ENCODE results near the gene LAMA2. TPM values are rescaled to one million over a fixed set of nuclear protein-coding genes. Genes with fewer than 3 reads are reported as not detected.

The LAMA2 gene
- total RNA-seq, 1 experiment from 2014 or later = 4.2 TPM

DNA sequence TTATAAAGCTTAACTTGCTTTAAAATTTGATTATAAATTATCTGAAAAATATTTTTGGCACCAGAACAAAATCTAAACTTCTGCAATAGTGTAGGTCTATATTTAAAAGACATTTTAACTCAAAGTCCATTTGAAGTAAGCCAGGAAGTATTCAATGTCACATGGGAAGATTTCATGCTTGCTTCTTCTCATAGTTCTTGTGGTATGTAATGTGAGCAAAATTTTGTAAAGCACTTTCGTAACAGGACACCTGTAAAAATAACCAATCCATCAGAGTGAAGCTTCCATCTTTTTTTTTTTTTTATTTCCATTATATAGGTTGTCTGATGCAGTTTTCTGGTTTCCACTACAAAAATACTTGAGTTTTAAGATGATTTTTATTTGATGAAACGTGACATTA, 386.1 kb downstream of the LAMA2 start:
- no CpG with 5 or more reads among the region's 2 CpGs for WGBS (ENCODE audit: extremely low coverage, insufficient read length, low lambda C conversion rate)

More for the DNA sequence above, 386.1 kb downstream of the LAMA2 start:
- H4K8ac ChIP-seq (replicated peaks; ENCODE audit: insufficient read length, low read depth, low read length) = no peak overlapping the region
- H2BK12ac ChIP-seq (ENCODE audit: insufficient read length, low read depth, low read length) = no peak overlapping the region
- DNase-seq = no peak
- H2BK20ac ChIP-seq (ENCODE audit: low read depth, low read length, poor library complexity, severe bottlenecking) = no peak overlapping the region
- Mint-ChIP-seq H3K27me3 (ENCODE audit: low read depth) (no peaks in the 10 kb centered on the region), H3K4me1 (peaks cover 21 to 22% of the 10 kb centered on the region in 2 experiments), H3K9me3 (no peaks in the 10 kb centered on the region), H3K27ac (no peak overlapping the region), H3K36me3 (ENCODE audit: insufficient read depth in 1 of 3, low read depth in 3 of 3) (no peaks in the 10 kb centered on the region), H3K4me3 (no peak overlapping the region)
- H3K23ac ChIP-seq (ENCODE audit: insufficient read length, low read depth, low read length) = no peak overlapping the region
- H3K4me2 ChIP-seq (ENCODE audit: insufficient read depth, insufficient read length, low read length) = no peak overlapping the region
- H3K79me2 ChIP-seq (ENCODE audit: insufficient read depth, low read length) = no peaks in the 10 kb centered on the region
- H3K4me1 ChIP-seq (ENCODE audit: insufficient read depth, low read length) = peaks cover 3% of the 10 kb centered on the region; the same call in 1 of the 2 replicates
- no peak overlapping the region for H2AK5ac ChIP-seq (ENCODE audit: insufficient read length, low read length)
- H3K9me3 ChIP-seq (ENCODE audit: control insufficient read depth, low read depth, low read length) = no peaks in the 10 kb centered on the region
- no peak overlapping the region for H2BK5ac ChIP-seq (ENCODE audit: insufficient read length, low read length)
- H4K20me1 ChIP-seq (ENCODE audit: control insufficient read depth, insufficient read depth, insufficient read length) = no peaks in the 10 kb centered on the region
- H3K56ac ChIP-seq (ENCODE audit: insufficient read length, low read depth, low read length) = no peak overlapping the region
- H3K27ac ChIP-seq (ENCODE audit: insufficient read length, low read depth, low read length) = no peak overlapping the region
- H2BK15ac ChIP-seq (ENCODE audit: low read depth, low read length) = no peak overlapping the region
- no peak overlapping the region for H4K5ac ChIP-seq (ENCODE audit: insufficient read length, low read depth, low read length)
- no peak overlapping the region for H3T11ph ChIP-seq (ENCODE audit: low read length)
- no peaks in the 10 kb centered on the region for H3K27me3 ChIP-seq (ENCODE audit: insufficient read depth, low read length)
- TF ChIP-seq, protein P1, sequence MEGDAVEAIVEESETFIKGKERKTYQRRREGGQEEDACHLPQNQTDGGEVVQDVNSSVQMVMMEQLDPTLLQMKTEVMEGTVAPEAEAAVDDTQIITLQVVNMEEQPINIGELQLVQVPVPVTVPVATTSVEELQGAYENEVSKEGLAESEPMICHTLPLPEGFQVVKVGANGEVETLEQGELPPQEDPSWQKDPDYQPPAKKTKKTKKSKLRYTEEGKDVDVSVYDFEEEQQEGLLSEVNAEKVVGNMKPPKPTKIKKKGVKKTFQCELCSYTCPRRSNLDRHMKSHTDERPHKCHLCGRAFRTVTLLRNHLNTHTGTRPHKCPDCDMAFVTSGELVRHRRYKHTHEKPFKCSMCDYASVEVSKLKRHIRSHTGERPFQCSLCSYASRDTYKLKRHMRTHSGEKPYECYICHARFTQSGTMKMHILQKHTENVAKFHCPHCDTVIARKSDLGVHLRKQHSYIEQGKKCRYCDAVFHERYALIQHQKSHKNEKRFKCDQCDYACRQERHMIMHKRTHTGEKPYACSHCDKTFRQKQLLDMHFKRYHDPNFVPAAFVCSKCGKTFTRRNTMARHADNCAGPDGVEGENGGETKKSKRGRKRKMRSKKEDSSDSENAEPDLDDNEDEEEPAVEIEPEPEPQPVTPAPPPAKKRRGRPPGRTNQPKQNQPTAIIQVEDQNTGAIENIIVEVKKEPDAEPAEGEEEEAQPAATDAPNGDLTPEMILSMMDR (conservative IDR thresholded peaks at IDR 0.05) = no peak
- H3K9ac ChIP-seq (ENCODE audit: extremely low read depth, insufficient read length, low read length) = no peak overlapping the region
- H3K18ac ChIP-seq (ENCODE audit: insufficient read length, low read depth, low read length) = no peak overlapping the region
- no peak overlapping the region for H2BK120ac ChIP-seq (ENCODE audit: low read depth, low read length, poor library complexity, severe bottlenecking)
- H3K4ac ChIP-seq (ENCODE audit: low read depth, low read length) = no peak overlapping the region
- H3K79me1 ChIP-seq (ENCODE audit: insufficient read depth, low read depth, low read length, poor library complexity, severe bottlenecking) = no peaks in the 10 kb centered on the region
- H3K14ac ChIP-seq (ENCODE audit: insufficient read depth, low read length) = no peak overlapping the region
- no peak overlapping the region for H2AFZ ChIP-seq (ENCODE audit: low read length)
- no peaks in the 10 kb centered on the region for H3K23me2 ChIP-seq (ENCODE audit: insufficient read length, low read depth, low read length, poor library complexity, severe bottlenecking)
- no peak overlapping the region for H4K91ac ChIP-seq (ENCODE audit: insufficient read length, low read depth, low read length)
